ENCODE data around the gene PTGES2.
"Not testable (repeated sequence)": the region's sequence is repeated elsewhere in the genome, so short reads cannot be mapped to it uniquely, and the experiment has no call there.

The PTGES2 gene

GRCh38 chr9:128118971-128119665 is 8.4 kb downstream of the PTGES2 start:
- DNase-seq (ENCODE audit: low spot score), result no peak

GRCh38 chr9:128118472-128118857 is 9.1 kb downstream of the PTGES2 start:
- DNase-seq (ENCODE audit: low spot score), result no peak

DNA sequence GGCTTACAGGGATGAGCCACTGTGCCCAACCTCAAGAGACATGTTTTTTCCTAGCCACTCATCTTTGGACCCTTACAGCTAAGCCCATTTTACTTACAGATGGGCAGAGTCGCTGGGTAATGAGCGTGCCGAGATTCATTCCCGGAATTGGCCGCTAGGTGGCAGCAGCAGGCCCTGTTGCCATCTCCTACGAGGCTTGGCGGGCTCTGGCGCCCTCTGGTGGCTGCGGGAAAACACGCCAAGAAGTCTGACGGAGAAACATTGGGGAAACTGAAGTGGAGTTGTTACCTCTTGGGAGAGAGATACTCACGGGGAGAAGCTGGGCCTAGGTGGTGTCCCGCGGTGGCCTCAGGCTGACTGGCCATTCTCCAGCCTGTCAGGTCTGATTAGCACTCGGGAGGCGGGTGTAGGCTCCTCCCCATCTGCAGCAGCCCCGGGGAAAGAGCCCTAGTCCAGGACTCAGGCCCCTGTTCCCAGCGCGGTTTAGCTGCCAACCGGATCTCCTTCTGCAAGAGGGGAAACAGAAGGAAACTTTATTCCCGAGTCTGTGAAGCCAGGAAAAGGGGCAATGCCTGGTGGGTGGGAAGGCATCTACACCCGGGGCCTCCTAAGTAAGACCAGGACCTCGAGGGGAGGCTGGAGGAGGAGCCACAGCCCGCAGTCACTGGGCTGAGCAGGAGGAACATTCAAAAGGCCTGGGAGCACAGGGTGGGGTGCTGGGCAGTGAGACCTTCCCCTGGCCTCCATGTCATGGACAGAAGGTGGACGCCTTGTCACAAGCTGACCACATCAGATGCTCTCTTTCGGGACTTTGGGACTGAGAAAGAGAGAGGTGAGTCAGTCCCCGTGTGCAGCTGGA is 9.7 kb downstream of the PTGES2 start:
- DNase-seq (ENCODE audit: low spot score), result peak; percentile 85

DNA sequence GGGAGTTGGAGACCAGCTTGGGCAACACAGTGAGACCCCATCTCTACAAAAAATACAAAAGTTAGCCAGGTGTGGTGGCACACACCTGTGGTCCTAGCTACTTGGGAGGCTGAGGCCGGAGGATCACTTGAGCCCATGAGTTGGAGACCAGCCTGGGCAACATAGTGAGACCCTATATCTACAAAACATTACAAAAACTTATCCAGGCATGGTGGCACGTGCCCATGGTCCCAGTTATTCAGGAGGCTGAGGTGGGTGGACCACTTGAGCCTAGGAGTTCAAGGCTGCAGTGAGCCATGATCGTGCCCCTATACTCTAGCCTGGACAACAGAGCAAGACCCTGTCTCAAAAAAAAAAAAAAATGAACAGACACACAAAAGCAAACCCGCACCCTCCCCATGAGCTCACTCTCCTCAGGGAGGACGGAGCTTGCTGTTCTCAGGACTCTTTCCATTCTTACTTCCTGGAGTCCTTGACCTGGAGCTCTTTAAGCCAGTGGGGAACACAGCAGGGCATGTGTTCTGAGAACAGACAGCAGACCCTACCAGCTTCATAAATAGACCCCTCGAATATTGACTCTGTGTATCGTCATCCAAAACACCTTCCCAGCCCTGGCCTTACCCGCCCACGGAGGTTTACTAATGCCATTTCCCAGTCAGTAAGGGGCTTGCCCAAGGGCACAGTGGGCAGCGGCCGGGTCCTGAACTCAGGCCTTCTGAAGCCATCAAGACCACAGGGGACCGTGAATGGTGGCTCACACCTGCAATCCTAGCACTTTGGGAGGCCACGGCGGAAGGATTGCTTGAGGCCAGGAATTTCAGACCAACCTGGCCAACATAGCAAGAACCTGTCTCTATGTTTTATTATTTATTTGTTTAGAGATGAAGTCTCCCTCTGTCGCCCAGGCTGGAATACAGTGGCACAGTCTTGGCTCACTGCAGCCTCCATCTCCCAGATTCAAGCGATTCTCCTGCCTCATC is 11.1 kb downstream of the PTGES2 start:
- DNase-seq (ENCODE audit: low spot score), result no peak

GRCh38 chr9:128115187-128116103 is 12.1 kb downstream of the PTGES2 start:
- no peak for DNase-seq (ENCODE audit: low spot score)

GRCh38 chr9:128114326-128115186 is 13.0 kb downstream of the PTGES2 start:
- no peak for DNase-seq (ENCODE audit: low spot score)

GRCh38 chr9:128113526-128114325 is 13.8 kb downstream of the PTGES2 start:
- DNase-seq (ENCODE audit: low spot score), result no peak

DNA sequence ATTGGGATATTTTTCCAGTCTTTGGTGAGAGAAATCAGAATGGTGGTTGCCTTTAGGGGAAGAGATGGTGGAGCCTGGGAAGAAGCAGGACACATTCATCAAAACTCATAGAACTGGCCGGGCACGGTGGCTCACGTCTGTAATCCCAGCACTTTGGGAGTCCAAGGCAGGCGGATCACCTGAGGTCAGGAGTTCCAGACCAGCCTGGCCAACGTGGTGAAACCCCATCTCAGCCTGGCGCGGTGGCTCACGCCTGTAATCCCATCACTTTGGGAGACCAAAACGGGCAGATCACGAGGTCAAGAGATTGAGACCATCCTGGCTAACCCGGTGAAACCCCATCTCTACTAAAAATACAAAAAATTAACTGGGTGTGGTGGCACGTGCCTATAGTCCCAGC is 15.8 kb downstream of the PTGES2 start:
- not testable (repeated sequence) for DNase-seq (ENCODE audit: low spot score)

DNA sequence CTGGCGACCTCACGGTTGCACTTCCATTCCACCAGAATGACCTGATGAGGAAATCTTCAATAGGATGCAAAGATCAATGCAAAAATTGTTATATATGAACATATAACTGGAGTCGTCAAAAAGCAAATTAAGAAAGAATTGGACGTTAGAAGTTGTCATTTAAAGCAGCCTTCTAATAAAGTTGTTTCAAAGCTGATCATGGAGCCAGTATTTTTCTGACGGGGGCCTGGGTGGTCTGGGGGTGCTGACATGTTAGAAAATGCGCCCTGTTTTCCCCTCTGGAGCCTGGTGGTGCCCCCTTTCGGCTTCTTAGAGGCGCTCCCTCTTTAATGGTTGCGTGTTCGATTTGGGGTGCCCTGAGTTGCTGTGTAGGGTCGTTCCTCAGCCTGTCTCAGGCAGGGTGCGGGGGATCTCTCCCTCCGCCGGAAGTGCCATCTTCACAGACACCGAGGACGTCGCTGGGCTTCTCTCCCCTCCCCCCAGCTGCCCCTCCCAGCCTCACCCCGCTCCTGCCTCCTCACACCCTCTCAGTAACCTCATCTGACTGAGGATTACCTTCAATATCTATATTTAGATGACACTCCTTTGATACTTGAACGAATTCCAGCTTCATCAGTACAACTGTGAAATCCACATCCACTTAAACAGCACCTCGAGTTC is 18.3 kb downstream of the PTGES2 start:
- no peak for DNase-seq (ENCODE audit: low spot score)

DNA sequence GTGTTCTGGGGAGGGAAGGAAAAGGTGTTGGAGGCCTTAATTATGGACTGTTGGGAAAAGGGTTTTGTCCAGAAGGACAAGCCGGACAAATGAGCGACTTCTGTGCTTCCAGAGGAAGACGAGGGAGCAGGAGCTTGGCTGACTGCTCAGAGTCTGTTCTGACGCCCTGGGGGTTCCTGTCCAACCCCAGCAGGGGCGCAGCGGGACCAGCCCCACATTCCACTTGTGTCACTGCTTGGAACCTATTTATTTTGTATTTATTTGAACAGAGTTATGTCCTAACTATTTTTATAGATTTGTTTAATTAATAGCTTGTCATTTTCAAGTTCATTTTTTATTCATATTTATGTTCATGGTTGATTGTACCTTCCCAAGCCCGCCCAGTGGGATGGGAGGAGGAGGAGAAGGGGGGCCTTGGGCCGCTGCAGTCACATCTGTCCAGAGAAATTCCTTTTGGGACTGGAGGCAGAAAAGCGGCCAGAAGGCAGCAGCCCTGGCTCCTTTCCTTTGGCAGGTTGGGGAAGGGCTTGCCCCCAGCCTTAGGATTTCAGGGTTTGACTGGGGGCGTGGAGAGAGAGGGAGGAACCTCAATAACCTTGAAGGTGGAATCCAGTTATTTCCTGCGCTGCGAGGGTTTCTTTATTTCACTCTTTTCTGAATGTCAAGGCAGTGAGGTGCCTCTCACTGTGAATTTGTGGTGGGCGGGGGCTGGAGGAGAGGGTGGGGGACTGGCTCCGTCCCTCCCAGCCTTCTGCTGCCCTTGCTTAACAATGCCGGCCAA is 19.1 kb downstream of the PTGES2 start:
- no peak for DNase-seq (ENCODE audit: low spot score)

DNA sequence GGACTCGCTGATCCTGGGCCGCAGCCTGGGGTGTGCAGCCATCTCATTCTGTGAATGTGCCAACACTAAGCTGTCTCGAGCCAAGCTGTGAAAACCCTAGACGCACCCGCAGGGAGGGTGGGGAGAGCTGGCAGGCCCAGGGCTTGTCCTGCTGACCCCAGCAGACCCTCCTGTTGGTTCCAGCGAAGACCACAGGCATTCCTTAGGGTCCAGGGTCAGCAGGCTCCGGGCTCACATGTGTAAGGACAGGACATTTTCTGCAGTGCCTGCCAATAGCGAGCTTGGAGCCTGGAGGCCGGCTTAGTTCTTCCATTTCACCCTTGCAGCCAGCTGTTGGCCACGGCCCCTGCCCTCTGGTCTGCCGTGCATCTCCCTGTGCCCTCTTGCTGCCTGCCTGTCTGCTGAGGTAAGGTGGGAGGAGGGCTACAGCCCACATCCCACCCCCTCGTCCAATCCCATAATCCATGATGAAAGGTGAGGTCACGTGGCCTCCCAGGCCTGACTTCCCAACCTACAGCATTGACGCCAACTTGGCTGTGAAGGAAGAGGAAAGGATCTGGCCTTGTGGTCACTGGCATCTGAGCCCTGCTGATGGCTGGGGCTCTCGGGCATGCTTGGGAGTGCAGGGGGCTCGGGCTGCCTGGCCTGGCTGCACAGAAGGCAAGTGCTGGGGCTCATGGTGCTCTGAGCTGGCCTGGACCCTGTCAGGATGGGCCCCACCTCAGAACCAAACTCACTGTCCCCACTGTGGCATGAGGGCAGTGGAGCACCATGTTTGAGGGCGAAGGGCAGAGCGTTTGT is 19.9 kb downstream of the PTGES2 start:
- DNase-seq (ENCODE audit: low spot score), result no peak

- DNase-seq (ENCODE audit: low spot score), result no peak
Measured at GRCh38 chr9:128106940-128107467, 20.5 kb downstream of the PTGES2 start.

GRCh38 chr9:128106181-128106939 is 21.2 kb downstream of the PTGES2 start:
- DNase-seq (ENCODE audit: low spot score), result no peak

GRCh38 chr9:128105538-128106175 is 21.9 kb downstream of the PTGES2 start:
- no peak for DNase-seq (ENCODE audit: low spot score)

- no peak for DNase-seq (ENCODE audit: low spot score)
Measured at GRCh38 chr9:128104171-128104618, 23.3 kb downstream of the PTGES2 start.

DNA sequence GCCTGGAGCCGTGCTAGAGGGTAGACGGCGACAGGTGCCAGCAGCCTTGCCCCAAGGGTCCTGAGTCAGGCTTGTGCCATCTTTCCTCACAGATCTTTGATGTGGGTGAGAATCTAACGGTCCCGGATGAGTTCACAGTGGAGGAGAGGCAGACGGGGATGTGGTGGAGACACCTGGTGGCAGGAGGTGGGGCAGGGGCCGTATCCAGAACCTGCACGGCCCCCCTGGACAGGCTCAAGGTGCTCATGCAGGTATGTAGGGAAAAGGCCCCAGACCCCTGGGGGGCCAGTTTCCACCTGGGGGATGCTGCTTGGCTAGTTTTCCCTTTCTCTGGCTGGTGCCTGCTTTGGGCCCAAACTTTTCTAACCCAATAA is 24.0 kb downstream of the PTGES2 start:
- no peak for DNase-seq (ENCODE audit: low spot score)

Data from kidney capillary endothelial cell (primary cell).